HepG2 (cell line): ENCODE results near the gene GDF15. TPM values are rescaled to one million over a fixed set of nuclear protein-coding genes. Genes with fewer than 3 reads are reported as not detected.

ENCODE experiments used
- IRX3 ChIP-seq: sonication (generic); formaldehyde crosslinking; IDR thresholded peaks from 2 replicates; pipeline ENCODE4 v1.8.1; 2023; ENCODE audit warnings: mild to moderate bottlenecking, low read depth, missing genetic modification reagents, borderline replicate concordance
- KAT2B ChIP-seq: fragments of 150-350 bp; IDR thresholded peaks from 2 replicates; pipeline ENCODE4 v1.6.1; 2014; ENCODE audit warnings: low read depth, low read length, borderline replicate concordance
- PHF8 ChIP-seq: sonication (generic); formaldehyde crosslinking; IDR thresholded peaks from 2 replicates; pipeline ENCODE4 v1.5.0; 2020; ENCODE audit warnings: missing genetic modification reagents
- PLSCR1 ChIP-seq: sonication (generic); formaldehyde crosslinking; IDR thresholded peaks from 2 replicates; pipeline ENCODE4 v1.5.0; 2020; ENCODE audit warnings: missing genetic modification reagents, mild to moderate bottlenecking, borderline replicate concordance
- POGZ ChIP-seq: sonication (generic); formaldehyde crosslinking; IDR thresholded peaks from 2 replicates; pipeline ENCODE4 v1.4.0; 2020; ENCODE audit warnings: mild to moderate bottlenecking, missing genetic modification reagents
- PRMT3 ChIP-seq: sonication (generic); formaldehyde crosslinking; IDR thresholded peaks from 2 replicates; pipeline ENCODE4 v1.8.1; 2022; ENCODE audit warnings: low read depth, mild to moderate bottlenecking, moderate library complexity, missing genetic modification reagents, borderline replicate concordance
- RELA ChIP-seq: sonication (generic); formaldehyde crosslinking; IDR thresholded peaks from 2 replicates; pipeline ENCODE4 v1.4.0; 2020; ENCODE audit warnings: missing genetic modification reagents
- SIN3A ChIP-seq: IDR thresholded peaks from 2 replicates; pipeline ENCODE4 v1.6.1; 2011; ENCODE audit warnings: low read depth, mild to moderate bottlenecking, control low read depth, low read length, borderline replicate concordance
- TEF ChIP-seq: sonication (generic); formaldehyde crosslinking; IDR thresholded peaks from 2 replicates; pipeline ENCODE4 v1.5.0; 2020; ENCODE audit warnings: missing genetic modification reagents
- TFDP1 ChIP-seq: IDR thresholded peaks from 2 replicates; pipeline ENCODE4 v1.6.1; 2016; ENCODE audit warnings: missing compliant biosample characterization, missing genetic modification reagents, borderline replicate concordance
- ZBTB33 ChIP-seq: sonication (generic); formaldehyde crosslinking; IDR thresholded peaks from 2 replicates; pipeline ENCODE4 v1.4.0; 2020; ENCODE audit warnings: missing genetic modification reagents
- ZFP36L1 ChIP-seq: sonication (generic); formaldehyde crosslinking; IDR thresholded peaks from 2 replicates; pipeline ENCODE4 v1.8.0; 2022; ENCODE audit warnings: mild to moderate bottlenecking, missing genetic modification reagents, moderate library complexity
- ZNF563 ChIP-seq: sonication (generic); formaldehyde crosslinking; IDR thresholded peaks from 2 replicates; pipeline ENCODE4 v1.8.0; 2022; ENCODE audit warnings: mild to moderate bottlenecking, moderate library complexity, missing genetic modification reagents
- ZNF691 ChIP-seq: sonication (generic); formaldehyde crosslinking; IDR thresholded peaks from 2 replicates; pipeline ENCODE4 v1.4.0; 2020; ENCODE audit warnings: missing genetic modification reagents, low read depth, mild to moderate bottlenecking, borderline replicate concordance
- ZNF704 ChIP-seq: sonication (generic); formaldehyde crosslinking; IDR thresholded peaks from 2 replicates; pipeline ENCODE4 v1.8.1; 2023; ENCODE audit warnings: mild to moderate bottlenecking, inconsistent platforms, moderate library complexity, missing genetic modification reagents, borderline replicate concordance
- ZNF737 ChIP-seq: sonication (generic); formaldehyde crosslinking; IDR thresholded peaks from 2 replicates; pipeline ENCODE4 v1.5.0; 2020; ENCODE audit warnings: missing genetic modification reagents, mild to moderate bottlenecking, borderline replicate concordance
- ZNF766 ChIP-seq: sonication (generic); formaldehyde crosslinking; IDR thresholded peaks from 2 replicates; pipeline ENCODE4 v1.5.0; 2020; ENCODE audit warnings: missing genetic modification reagents, borderline replicate concordance
- ZNF777 ChIP-seq: sonication (generic); formaldehyde crosslinking; IDR thresholded peaks from 2 replicates; pipeline ENCODE4 v1.4.0; 2020; ENCODE audit warnings: missing genetic modification reagents
- ZNF850 ChIP-seq: sonication (generic); formaldehyde crosslinking; conservative IDR thresholded peaks from 2 replicates; pipeline ENCODE4 v1.9.0; 2021; ENCODE audit warnings: mild to moderate bottlenecking, missing genetic modification reagents
- polyA plus RNA-seq, 8 experiments: library from polyadenylated mRNA; depleted of rRNA in 3 of 8; stranded (reverse) in 7 of 8; unstranded in 1 of 8; fragments of >200 nt; fragmentation: Illumina TruSeq in 4 of 8; extraction: Trizol in 4 of 8; gene quantifications; 2 replicates each; pipeline versions ENCODE4 v1.2.1 to v1.2.3, GENCODE V29; 2011 to 2016; ENCODE audit warnings: low read depth in 4 of 8, missing spikeins in 1 of 8, mixed read lengths in 1 of 8; ENCODE audit not compliant: insufficient read depth in 1 of 8
- total RNA-seq, 5 experiments: library from RNA; depleted of rRNA; stranded (reverse); fragments of >200 nt; fragmentation: Illumina TruSeq; extraction: Trizol; gene quantifications; 2 replicates each; pipeline ENCODE4 v1.2.3, GENCODE V29; 2016; ENCODE audit warnings: low read depth in 1 of 5

GDF15 gene
- total and polyA plus RNA-seq, 2 of the 13 experiments (the other 11 are each of a cell fraction or from before 2014, with no cell fraction given), result 146 to 422 TPM

- TF ChIP-seq ZNF737, result no peak
- peak; percentile 52; the same call in 1 of the 2 replicates for TF ChIP-seq KAT2B
- TF ChIP-seq SIN3A, result peak; percentile 50; the same call in 1 of the 2 replicates
- peak; percentile 83 for TF ChIP-seq POGZ (CRISPR knock-in tag)
- no peak; the same call in 1 of the 2 replicates for TF ChIP-seq ZBTB33 (CRISPR knock-in tag)
- peak; percentile 83 for TF ChIP-seq TFDP1 (CRISPR knock-in tag)
- peak; percentile 38; the same call in 1 of the 2 replicates for TF ChIP-seq PHF8 (CRISPR knock-in tag)
- no peak for TF ChIP-seq RELA (CRISPR knock-in tag)
- TF ChIP-seq ZNF704 (CRISPR knock-in tag), result no peak
- TF ChIP-seq TEF (CRISPR knock-in tag), result peak; percentile 32; the same call in 1 of the 2 replicates
- TF ChIP-seq PRMT3 (CRISPR knock-in tag), result 0 out of 2 replicates have a peak, but pooled peaks have one; percentile 55
- peak; percentile 62; the same call in 1 of the 2 replicates for TF ChIP-seq ZNF563 (CRISPR knock-in tag)
- TF ChIP-seq ZNF691 (CRISPR knock-in tag), result peak; percentile 52; the same call in 1 of the 2 replicates
- TF ChIP-seq ZFP36L1 (CRISPR knock-in tag), result peak; percentile 65
- TF ChIP-seq ZNF766 (CRISPR knock-in tag), result no peak; the same call in 1 of the 2 replicates
- TF ChIP-seq ZNF850 (CRISPR knock-in tag), result peak; percentile 93; the same call in 1 of the 2 replicates
- no peak; the same call in 1 of the 2 replicates for TF ChIP-seq ZNF777
- TF ChIP-seq PLSCR1 (CRISPR knock-in tag), result no peak
- no peak for TF ChIP-seq IRX3
Observed at GRCh38 chr19:18379803-18380747, 5.9 kb upstream of the GDF15 start (continued).
